Measurements from ENCODE around the gene LUC7L2. TPM values are rescaled to one million over a fixed set of nuclear protein-coding genes. Genes with fewer than 3 reads are reported as not detected.

Gene LUC7L2
- total and polyA plus RNA-seq, 9 of the 15 experiments (the other 6 are each of a cell fraction or from before 2014, with no cell fraction given), result 56.1 to 207 (median 141) TPM

GRCh38 chr7:139339025-139339424, 20.7 kb upstream of the LUC7L2 start:
- Histone ChIP-seq H3K4me1 (replicated peaks in 1 of 2; ENCODE audit: control insufficient read depth in 2 of 2, insufficient read depth in 2 of 2, low read length in 2 of 2) (peaks cover 4 to 9% of the 10 kb centered on the region in 2 experiments; a peak in 3 of 5 replicates), H3K9me1 (ENCODE audit: control insufficient read depth, insufficient read depth, low read length) (no peaks in the 10 kb centered on the region), H3K4me3 (no peak overlapping the region), H3K4me2 (ENCODE audit: insufficient read depth, low read length) (peak overlapping the region; percentile 96; the same call in 1 of the 2 replicates), H3K79me2 (ENCODE audit: control insufficient read depth, insufficient read depth, low read length) (peaks cover 26% of the 10 kb centered on the region), H3K9me3 (replicated peaks; ENCODE audit: control insufficient read depth, insufficient read depth, low read depth, low read length) (peaks cover 12% of the 10 kb centered on the region), H3K36me3 (ENCODE audit: control insufficient read depth, insufficient read depth, low read length) (peaks cover 6% of the 10 kb centered on the region; the same call in 1 of the 3 replicates), H3K27ac (ENCODE audit: extremely low read depth, low read depth, low read length) (peak overlapping the region; percentile 99; the same call in 2 of the 3 replicates), H2AFZ (ENCODE audit: low read depth, low read length) (no peak overlapping the region), H3K9ac (ENCODE audit: insufficient read depth in 1 of 2, low read depth in 2 of 2, low read length in 2 of 2) (no peak overlapping the region), H4K20me1 (replicated peaks; ENCODE audit: control insufficient read depth, insufficient read depth, low read length) (no peaks in the 10 kb centered on the region), H3K27me3 (ENCODE audit: control insufficient read depth in 2 of 2, insufficient read depth in 2 of 2, low read length in 2 of 2) (no peaks in the 10 kb centered on the region)
- ATAC-seq, result no peak
- POLR2A ChIA-PET, result interaction anchor here (0.7 to 1.7 kb wide), 5 partner anchors 9 to 206 kb away, joined by 3 to 23 read pairs (median 5); partner anchors contain the start of gene LUC7L2
- no peak for FAIRE-seq
- no peak for DNase-seq (ENCODE audit: extremely low read depth in 1 of 4, low spot score in 3 of 4)
- intact Hi-C loops (cut with micrococcal nuclease), result no loop called here
- in situ Hi-C loops (cut with MboI), result no loop called here
- CTCF ChIA-PET (ENCODE audit: low intra/inter-chr PET ratio), result no interaction called here
- BruUV-seq (replicated peaks), result no TSS peak
- 91% methylated on average over 2 of the region's 2 CpGs for WGBS (ENCODE audit: insufficient coverage, low coverage, missing lambda C conversion rate)
- 0 out of 2 replicates have a peak, but pooled peaks have one; percentile 25 for TF ChIP-seq GATA2 (CRISPR knock-in tag; IDR thresholded peaks at IDR 0.05)
- no peak for TF ChIP-seq ZNF197 (CRISPR knock-in tag; IDR thresholded peaks at IDR 0.05; ENCODE audit: low read depth)
- TF ChIP-seq, protein P1, sequence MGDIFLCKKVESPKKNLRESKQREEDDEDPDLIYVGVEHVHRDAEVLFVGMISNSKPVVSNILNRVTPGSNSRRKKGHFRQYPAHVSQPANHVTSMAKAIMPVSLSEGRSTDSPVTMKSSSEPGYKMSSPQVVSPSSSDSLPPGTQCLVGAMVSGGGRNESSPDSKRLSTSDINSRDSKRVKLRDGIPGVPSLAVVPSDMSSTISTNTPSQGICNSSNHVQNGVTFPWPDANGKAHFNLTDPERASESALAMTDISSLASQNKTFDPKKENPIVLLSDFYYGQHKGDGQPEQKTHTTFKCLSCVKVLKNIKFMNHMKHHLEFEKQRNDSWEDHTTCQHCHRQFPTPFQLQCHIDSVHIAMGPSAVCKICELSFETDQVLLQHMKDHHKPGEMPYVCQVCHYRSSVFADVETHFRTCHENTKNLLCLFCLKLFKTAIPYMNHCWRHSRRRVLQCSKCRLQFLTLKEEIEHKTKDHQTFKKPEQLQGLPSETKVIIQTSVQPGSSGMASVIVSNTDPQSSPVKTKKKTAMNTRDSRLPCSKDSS (IDR thresholded peaks at IDR 0.05; ENCODE audit: low read depth, partially characterized antibody), result no peak
- no peak for TF ChIP-seq CBFA2T3 (IDR thresholded peaks at IDR 0.05)
- 0 out of 2 replicates have a peak, but pooled peaks have one; percentile 32 for TF ChIP-seq HOXB6 (CRISPR knock-in tag; IDR thresholded peaks at IDR 0.05; ENCODE audit: borderline replicate concordance)
- TF ChIP-seq ZNF274 (IDR thresholded peaks at IDR 0.05; ENCODE audit: borderline replicate concordance, low read depth, low read length), result no peak
- peak in 1 of 2 experiments; percentile 8; a peak in 1 of 3 replicates for TF ChIP-seq CBX3 (IDR thresholded peaks at IDR 0.05; ENCODE audit: borderline replicate concordance in 1 of 2, low read length in 2 of 2)
- TF ChIP-seq CBX1 (IDR thresholded peaks at IDR 0.05; ENCODE audit: low read depth), result no peak
- TF ChIP-seq MTF1 (CRISPR knock-in tag; IDR thresholded peaks at IDR 0.05; ENCODE audit: borderline replicate concordance), result no peak
- no peak for TF ChIP-seq ZBED1 (IDR thresholded peaks at IDR 0.05)
- no peak for TF ChIP-seq BRD4 (IDR thresholded peaks at IDR 0.05)
- no peak for TF ChIP-seq SIN3B (IDR thresholded peaks at IDR 0.05; ENCODE audit: low read depth)
- TF ChIP-seq ZNF668 (CRISPR knock-in tag; IDR thresholded peaks at IDR 0.05), result peak; percentile 30; the same call in 1 of the 2 replicates
- TF ChIP-seq, protein P2, sequence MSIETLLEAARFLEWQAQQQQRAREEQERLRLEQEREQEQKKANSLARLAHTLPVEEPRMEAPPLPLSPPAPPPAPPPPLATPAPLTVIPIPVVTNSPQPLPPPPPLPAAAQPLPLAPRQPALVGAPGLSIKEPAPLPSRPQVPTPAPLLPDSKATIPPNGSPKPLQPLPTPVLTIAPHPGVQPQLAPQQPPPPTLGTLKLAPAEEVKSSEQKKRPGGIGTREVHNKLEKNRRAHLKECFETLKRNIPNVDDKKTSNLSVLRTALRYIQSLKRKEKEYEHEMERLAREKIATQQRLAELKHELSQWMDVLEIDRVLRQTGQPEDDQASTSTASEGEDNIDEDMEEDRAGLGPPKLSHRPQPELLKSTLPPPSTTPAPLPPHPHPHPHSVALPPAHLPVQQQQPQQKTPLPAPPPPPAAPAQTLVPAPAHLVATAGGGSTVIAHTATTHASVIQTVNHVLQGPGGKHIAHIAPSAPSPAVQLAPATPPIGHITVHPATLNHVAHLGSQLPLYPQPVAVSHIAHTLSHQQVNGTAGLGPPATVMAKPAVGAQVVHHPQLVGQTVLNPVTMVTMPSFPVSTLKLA (conservative IDR thresholded peaks at IDR 0.05), result no peak
- TF ChIP-seq ATF4 (CRISPR knock-in tag; IDR thresholded peaks at IDR 0.05), result no peak
- TF ChIP-seq MAFK (IDR thresholded peaks at IDR 0.05; ENCODE audit: low read length), result no peak
- no peak for TF ChIP-seq FOXJ2 (tag; IDR thresholded peaks at IDR 0.05)
- TF ChIP-seq SMARCE1 (IDR thresholded peaks at IDR 0.05), result no peak
- TF ChIP-seq SREBF1 (IDR thresholded peaks at IDR 0.05; ENCODE audit: borderline replicate concordance, low read depth, low read length), result no peak
- TF ChIP-seq ARNT (IDR thresholded peaks at IDR 0.05), result no peak
- no peak for TF ChIP-seq KAT2B (IDR thresholded peaks at IDR 0.05; ENCODE audit: low read depth, low read length)
